HG03439 (cell line): ENCODE data around the gene EHMT2.
A peak's percentile ranks its signal among the peaks of the same experiment; 100 is the strongest.
"Not testable (repeated sequence)": the region's sequence is repeated elsewhere in the genome, so short reads cannot be mapped to it uniquely, and the experiment has no call there.

Experiments used
- ATAC-seq: cut with Tn5 transposase; IDR thresholded peaks from one replicate; pipeline ENCODE4 v1.9.1; 2021; ENCODE audit warnings: mild to moderate bottlenecking, moderate library complexity; ENCODE audit not compliant: unreplicated experiment

EHMT2 gene

GRCh38 chr6:31871046-31871659 lies 26.3 kb downstream of the EHMT2 start:
- no peak for ATAC-seq

GRCh38 chr6:31870385-31870921 lies 27.0 kb downstream of the EHMT2 start:
- no peak for ATAC-seq

DNA sequence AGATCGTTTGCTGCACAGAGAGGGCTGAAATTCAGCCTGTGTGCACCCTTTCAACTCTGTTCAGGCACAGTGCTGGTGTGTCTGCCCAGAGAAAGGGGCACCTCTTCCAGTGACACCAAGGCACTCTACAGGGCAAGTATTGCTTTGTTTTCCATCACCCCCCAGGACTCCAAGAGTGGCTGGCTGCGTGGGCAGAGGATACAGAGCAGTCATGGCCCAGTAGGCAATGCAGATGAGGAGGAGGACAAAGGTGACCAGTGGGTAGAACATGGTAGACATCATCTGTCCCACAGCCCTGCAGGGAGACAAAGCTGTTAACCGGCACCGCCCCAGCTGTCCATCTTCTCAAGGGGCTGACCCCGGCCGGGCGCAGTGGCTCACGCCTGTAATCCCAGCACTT lies 28.2 kb downstream of the EHMT2 start:
- no peak for ATAC-seq

GRCh38 chr6:31868658-31868971 lies 28.9 kb downstream of the EHMT2 start:
- ATAC-seq = not testable (repeated sequence)

DNA sequence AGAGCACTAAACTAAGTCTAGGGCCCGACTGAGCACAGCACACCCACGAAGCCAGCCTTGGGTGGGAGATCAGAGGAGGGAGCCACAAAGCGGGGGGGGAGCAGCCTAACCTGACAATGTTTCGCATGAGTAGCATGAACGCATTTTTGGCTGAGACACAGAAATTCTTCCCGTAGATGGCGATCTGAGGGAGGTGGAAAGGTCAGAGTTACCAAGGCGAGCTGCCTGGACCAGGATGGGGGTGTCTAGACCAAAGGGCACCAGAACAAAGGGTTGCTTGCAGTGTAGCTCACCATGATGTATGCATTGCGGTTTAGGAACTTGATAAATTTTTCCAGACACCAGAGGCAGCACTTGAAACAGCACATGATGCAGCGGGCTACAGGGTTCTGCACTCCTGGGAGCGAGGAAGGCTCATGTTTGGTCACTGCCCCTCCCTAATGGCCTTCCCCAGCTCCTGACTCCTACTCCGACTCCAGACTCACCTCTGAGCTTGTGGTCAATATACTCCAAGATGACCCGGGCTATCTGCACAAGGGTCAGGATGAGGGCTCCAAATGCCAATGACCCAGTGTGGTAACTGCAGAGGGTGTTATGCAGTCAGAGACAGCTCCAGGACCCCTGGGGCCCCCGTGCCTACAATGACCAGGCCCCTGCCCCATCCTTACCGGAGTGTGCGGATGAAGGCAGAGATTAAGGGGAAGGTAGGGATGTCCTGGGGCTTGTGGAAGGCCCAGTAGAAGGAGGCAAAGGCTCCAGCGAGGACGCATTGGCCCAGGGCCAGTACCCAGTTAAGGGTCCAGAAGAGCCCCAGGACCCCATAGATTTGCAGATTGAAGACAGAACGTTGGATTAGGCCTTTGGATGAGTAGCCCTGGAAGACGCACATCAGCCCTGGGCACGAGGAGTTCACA lies 32.0 kb downstream of the EHMT2 start:
- ATAC-seq = no peak

- ATAC-seq = no peak
Measured at GRCh38 chr6:31864818-31865204, 32.7 kb downstream of the EHMT2 start.

- not testable (repeated sequence) for ATAC-seq
Measured at GRCh38 chr6:31864123-31864562, 33.4 kb downstream of the EHMT2 start.

DNA sequence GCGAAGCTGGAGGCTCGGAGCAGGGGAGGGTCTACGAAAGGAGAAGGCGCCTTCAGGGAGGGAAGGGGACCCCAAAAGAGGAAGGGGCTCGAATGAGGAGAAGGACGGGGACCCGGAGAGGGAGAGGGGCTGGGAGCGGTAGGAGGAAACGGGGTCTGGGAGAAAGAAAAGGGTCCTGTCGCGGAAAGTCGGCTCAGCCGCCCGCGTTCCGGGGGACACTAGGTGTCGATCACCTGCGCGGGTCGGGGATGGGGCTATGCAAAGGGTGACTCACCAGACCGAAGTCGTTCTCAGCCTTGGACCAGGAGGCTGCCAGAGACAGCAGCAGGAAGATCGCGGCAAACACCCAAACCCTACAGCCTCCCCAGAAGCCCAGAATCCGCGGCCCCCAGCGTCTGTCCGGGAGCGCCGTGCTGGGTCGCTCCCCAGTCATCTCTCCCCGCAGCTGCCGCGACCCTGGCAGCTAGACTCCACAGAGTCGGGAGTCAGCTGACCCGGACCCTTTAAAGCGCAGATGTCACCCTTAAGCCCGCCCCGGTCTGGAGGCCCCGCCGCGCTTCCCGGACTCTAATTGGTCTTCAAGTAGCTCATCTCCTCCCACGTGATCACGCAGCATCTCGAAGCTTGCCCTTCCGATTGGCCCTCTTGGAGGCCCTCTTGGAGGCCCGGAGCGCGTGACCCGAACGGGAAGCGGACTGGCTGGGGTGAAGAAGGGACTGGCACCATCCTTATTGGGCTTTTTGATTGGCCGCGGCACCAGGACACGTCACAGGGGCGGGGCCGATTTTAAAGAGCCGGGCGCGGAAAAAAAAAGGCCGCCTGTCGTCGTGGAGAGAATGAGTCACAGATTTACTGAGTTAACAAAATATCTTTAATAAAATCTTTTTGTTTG lies 34.9 kb downstream of the EHMT2 start, which contains the start of gene NEU1:
NEU1 (minus strand) TSS at position 478 of the 892 bp plus-strand sequence; CDS start at position 433, 45 bp downstream.
- peak; percentile 91 for ATAC-seq

DNA sequence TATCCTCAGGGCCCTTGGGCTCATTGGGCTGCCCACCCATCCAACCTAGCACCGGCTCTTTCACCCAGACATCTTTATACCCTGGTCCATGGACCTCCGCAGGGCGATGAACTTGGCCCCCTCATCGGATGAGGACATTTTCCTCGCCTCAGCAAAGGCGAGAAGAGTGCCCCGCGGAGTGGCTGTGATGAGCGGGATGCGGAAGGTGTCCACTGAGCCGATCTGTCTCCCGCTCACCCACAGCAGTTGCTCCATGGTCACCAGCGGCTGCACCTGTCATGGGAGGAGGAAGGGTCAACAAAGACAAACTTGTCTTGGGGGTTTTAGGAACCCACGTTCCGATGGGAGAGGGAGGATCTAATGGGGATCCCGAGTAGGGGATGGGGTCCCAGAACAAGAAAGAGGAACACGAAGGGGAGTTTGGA lies 35.6 kb downstream of the EHMT2 start:
- ATAC-seq = no peak

GRCh38 chr6:31861150-31861549 lies 36.3 kb downstream of the EHMT2 start:
- no peak for ATAC-seq

DNA sequence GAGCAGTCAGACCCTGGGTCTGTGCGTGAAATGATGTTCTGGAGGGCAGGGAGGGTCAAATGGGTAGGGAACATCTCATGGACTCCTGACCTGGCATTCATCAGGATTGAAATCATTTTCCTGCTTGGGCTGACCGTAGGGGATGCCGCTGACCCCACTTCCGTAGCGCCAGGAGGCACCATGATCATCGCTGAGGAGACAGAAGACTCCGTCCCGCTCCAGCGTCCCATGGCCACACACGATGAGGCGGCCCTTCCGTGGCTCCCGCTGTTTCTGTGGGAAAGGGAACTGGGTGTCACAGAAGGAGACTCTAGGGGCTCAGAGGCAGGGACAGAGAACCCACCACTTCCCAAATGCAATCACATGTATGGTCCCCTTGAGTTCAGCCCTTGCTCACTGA lies 37.1 kb downstream of the EHMT2 start:
- ATAC-seq = no peak

- ATAC-seq = no peak
Measured at GRCh38 chr6:31859923-31860322, 37.6 kb downstream of the EHMT2 start.

- ATAC-seq = no peak
Measured at GRCh38 chr6:31858707-31859106, 38.8 kb downstream of the EHMT2 start.

- ATAC-seq = not testable (repeated sequence)
Measured at GRCh38 chr6:31857774-31858173, 39.7 kb downstream of the EHMT2 start.

DNA sequence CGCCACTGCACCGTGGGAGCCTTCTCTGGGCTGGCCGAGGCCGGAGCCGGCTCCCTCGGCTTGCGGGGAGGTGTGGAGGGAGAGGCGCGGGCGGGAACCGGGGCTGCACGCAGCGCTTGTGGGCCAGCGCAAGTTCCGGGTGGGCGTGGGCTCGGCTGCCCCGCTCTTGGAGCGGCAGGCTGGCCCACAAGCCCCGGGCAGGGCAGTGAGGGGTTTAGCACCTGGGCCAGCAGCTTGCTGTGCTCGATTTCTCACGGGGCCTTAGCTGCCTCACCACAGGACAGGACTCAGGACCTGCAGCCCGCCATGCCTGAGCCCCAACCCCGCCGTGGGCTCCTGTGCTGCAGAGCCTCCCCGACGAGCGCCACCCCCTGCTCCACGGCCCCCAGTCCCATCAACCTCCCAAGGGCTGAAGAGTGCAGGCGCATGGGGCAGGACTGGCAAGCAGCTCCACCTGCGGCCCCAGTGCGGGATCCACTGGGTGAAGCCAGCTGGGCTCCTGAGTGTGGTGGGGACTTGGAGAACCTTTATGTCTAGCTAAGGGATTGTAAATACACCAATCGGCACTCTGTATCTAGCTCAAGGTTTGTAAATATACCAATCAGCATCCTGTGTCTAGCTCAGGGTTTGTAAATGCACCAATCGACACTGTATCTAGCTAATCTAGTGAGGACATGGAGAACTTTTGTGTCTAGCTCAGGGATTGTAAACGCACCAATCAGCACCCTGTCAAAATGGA lies 45.3 kb downstream of the EHMT2 start:
- ATAC-seq = not testable (repeated sequence)

DNA sequence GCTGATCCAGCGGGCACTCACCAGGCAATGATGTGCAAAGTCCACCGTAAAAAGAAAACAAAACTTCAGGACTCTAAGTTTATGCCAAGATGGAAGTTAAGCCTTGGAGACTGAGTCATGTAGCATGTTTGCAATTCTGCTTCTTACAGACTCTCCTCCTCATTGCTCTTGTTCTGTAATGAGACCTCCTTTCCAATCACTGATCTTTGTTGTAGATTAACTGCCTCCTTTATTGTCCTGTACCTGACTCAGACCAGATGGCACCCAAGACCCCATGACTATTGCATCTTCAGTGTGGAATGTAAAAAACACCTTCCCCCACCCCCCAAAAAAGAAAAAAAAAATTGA lies 46.0 kb downstream of the EHMT2 start:
- no peak for ATAC-seq

DNA sequence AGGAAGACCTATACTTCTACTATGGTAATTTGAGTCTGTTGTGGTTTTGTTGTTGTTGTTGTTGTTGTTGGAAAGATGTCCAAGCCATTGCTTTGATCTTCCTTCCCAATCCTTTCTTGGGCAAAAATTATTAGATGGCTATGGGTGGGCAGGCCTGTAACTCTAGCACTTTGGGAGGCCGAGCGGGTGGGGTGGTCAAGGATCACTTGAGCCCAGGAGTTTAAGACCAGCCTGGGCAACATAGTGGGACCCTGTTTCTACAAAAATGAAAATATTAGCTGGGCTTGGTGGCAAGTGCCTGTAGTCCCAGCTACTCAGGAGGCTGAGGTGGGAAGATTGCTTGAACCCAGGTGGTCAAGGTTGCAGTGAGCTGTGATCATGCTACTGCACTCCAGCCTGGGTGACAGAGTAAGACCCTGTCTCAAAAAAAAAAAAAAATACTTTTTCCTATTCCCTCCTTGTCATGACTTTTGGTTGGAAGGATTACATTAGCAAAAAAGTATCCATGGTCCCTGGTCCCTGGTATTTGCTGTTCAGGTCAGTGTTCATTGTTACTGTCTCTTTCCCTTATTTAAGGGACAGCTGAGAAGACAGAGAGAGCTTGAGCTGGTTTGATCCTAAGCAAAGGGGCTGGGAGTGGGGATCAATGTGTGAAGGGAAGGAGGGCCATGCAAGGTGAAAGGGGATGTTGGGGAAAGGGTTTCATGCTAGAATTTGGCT lies 46.6 kb downstream of the EHMT2 start:
- ATAC-seq = no peak

DNA sequence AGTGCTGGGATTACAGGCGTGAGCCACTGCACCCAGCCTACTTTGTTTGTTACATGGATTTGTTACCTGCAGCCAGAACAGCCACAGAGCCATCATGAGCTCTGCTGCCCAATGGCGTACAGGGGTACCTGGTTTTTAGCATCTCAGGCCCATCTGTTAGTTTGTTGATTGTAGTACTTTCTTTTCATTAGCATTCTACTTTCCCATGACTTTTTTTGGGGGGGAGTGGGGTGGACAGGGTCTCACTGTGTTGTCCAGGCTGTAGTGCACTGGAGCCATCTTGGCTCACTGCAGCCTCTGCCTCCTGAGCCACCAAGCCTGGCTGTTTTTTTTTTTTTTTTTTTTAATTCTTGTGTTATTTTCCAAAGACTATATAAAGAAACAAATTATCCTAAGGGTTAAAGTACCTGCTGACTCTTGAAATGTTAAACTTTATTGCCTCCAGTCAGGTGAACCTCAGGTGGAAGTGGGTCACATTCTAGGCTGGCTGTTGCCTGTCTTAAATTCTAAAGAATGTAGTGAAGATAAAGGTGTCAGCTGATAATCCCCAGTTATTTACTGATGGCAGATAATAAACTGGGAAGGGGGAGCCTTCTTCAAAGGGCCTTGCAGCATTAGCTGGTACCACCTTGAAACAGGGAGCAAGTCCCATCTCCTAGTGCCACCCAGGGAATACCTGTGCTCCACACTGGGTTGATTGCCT lies 50.1 kb downstream of the EHMT2 start:
- no peak for ATAC-seq

GRCh38 chr6:31844507-31844906 lies 53.0 kb downstream of the EHMT2 start:
- no peak for ATAC-seq
